HG03039 (cell line): ENCODE data around the gene STOM.
A peak's percentile ranks its signal among the peaks of the same experiment; 100 is the strongest.
"Not testable (repeated sequence)": the region's sequence is repeated elsewhere in the genome, so short reads cannot be mapped to it uniquely, and the experiment has no call there.

ENCODE experiments used
- ATAC-seq: cut with Tn5 transposase; IDR thresholded peaks from one replicate; pipeline ENCODE4 v1.9.1; 2021; ENCODE audit warnings: mild to moderate bottlenecking, moderate library complexity; ENCODE audit not compliant: unreplicated experiment

Gene STOM, protein sequence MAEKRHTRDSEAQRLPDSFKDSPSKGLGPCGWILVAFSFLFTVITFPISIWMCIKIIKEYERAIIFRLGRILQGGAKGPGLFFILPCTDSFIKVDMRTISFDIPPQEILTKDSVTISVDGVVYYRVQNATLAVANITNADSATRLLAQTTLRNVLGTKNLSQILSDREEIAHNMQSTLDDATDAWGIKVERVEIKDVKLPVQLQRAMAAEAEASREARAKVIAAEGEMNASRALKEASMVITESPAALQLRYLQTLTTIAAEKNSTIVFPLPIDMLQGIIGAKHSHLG

GRCh38 chr9:121369595-121370265 is at the start of gene STOM:
STOM (minus strand) TSS chr9:121370250; CDS start chr9:121370187, 63 bp downstream.
- ATAC-seq, result peak; percentile 32

DNA sequence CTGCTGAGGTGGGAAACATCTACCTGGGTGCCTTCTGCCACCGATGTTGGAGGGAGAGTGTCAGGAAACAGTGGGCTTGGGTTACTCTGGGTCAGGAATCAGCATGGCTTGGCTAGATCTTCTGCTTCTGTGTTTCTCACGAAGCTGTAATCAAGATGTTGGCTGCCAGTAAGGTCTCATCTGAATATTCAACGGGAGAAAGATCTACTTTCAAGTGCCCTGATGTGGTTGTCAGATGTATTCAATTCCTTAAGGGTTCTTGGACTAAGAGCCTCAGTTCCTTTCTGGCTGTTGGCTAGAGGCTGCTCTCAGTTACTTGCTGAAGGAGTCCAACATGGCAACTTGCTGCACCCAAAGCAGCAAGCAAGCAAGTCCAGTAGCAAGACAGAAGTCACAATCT is 41.9 kb upstream of the STOM start:
- ATAC-seq, result no peak

GRCh38 chr9:121405899-121406298 is 35.8 kb upstream of the STOM start:
- ATAC-seq, result no peak

DNA sequence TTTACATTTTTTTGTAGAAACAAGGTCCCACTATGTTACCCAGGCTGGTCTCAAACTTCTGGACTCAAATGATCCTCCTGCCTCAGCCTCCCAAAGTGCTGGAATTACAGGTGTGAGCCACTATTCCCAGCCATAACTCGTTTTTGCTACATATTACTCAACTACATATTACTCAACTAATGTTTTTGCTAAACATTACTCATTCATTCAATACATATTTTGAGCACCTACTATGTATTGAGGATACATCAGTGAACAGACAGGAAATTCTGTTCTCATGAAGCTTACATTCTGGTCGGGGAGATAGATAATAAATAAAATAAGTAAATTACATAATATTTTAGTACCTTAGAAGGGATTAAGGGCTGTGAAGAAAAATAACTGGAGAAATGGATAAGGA is 34.9 kb upstream of the STOM start:
- ATAC-seq, result no peak

GRCh38 chr9:121399883-121400607 is 30.0 kb upstream of the STOM start:
- ATAC-seq, result no peak

GRCh38 chr9:121399126-121399882 is 29.3 kb upstream of the STOM start:
- no peak for ATAC-seq

DNA sequence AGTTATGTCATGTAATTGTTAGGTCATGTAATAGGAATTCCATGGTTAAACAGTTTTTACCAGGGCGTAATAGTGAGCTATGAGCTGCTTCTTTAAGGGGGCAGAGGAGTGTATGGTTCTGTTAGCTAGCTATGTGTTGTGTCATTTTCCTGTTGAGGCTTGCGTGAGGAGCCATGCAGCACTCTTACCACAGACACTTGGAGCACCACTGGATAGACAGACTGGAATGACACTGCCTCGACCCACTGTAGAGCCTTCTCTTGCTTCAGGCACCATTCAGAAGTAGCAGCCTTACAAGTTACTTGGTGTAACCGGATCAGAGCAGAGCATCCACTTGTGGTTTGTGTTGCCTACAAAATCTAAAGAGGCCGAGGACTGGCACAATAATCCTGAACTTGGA is 28.3 kb upstream of the STOM start:
- no peak for ATAC-seq

- ATAC-seq, result not testable (repeated sequence)
Measured at GRCh38 chr9:121397277-121397676, 27.2 kb upstream of the STOM start.

- no peak for ATAC-seq
Measured at GRCh38 chr9:121395558-121395957, 25.5 kb upstream of the STOM start.

- no peak for ATAC-seq
Measured at GRCh38 chr9:121394292-121394691, 24.2 kb upstream of the STOM start.

GRCh38 chr9:121393318-121393717 is 23.3 kb upstream of the STOM start:
- ATAC-seq, result no peak

DNA sequence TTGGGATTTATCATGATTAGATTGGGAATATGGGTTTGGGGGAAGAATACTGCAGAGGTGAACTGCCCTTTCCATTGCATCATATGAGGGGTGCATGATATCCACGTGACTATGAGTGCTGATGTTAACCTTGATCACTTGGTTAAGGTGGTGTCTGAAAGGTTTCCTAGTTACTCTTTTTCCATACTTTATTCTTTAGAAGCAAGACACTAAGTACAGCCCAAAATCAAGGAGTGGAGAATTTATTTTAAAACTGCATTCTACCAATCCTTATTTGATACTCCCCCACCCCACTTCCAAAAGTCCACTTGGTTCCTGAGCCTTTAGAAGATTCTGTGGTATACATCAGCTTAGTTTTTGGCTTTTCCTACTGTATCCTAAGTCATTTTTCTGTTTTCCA is 20.3 kb upstream of the STOM start:
- no peak for ATAC-seq

GRCh38 chr9:121388140-121388905 is 18.3 kb upstream of the STOM start:
- ATAC-seq, result no peak

GRCh38 chr9:121386442-121387175 is 16.6 kb upstream of the STOM start:
- no peak for ATAC-seq

GRCh38 chr9:121383715-121384114 is 13.7 kb upstream of the STOM start:
- no peak for ATAC-seq

DNA sequence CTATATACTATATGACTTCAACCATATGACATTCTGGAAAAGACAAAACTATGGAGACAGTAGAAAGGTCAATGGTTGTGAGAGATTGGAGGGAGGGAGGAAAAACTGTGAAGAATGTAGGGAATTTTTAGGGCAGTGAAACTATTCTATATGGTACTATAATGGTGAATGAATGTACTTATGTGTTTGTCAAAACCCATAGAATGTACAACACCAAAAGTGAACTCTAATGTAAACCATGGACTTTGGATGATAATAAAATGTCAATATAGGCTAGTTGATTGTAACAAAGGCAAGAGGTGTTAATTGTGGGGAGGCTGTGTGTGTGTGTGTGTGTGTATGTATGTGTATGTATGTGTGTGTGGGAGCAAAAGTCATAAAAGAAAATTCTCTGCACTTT is 10.8 kb upstream of the STOM start:
- ATAC-seq, result no peak

DNA sequence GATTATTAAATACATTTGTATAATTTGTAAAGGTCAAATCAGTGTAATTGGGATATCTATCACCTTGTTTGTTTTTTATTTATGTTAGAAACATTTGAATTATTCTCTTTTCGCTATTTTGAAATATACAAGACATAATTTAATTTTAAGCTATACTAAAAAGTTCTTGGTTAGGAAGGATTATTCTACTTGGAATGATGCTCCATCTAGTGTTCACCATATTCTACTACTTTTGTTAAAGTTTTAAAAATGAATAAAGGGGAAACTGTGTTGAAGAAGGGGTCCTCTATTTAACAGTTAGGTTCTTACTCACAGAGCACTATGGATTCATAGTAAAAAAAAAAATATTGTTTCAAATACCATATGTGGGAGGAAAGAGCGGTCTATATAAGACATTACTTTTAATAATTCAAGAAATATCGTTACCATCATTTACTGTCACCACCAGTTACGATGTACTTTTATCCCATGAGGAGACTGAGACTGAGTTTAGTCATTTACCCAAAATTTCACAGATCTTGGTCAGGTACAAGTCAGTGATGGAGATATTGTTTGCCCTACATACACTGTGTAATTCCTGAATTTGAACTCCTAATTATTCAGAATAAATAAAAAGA is 6.3 kb upstream of the STOM start:
- ATAC-seq, result no peak

DNA sequence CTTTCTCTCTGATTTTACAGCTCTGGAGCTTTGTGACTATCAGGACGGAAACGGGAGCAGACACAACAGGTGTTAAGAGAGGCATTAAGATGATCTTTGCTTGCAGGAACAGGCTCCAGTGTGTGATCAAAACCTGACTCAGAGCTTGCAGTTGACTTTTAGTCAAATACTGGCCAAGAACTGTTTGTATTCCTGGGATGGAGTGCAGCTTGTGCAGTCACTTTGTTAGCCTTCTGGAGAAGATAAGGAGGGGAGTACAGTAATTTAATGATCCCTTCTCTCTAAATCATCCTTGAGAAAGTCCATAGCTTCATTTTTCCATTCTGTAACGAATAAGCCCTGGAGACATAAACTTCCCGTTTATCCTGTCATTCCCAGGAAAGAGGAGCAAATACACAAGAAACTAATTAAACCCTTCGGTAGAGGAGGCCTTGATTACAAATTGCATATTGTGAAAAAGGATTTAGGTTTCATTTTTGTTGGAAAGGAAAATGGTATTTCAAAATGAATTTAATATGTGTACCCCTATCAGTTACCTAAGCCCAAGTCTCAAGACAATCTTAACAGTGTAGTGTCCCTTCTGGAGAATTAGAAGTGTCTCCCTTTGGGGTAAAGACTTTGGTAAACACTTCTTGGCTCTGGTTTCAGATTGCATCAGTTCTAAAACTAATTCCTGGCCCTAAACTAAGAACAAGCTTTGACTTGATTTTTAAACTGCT is 3.1 kb upstream of the STOM start:
- no peak for ATAC-seq
